Ecto neural progenitor cell (in vitro differentiated cells): ENCODE results near the gene SCT.

Experiments used
- DNase-seq: peaks from one replicate; pipeline ENCODE4 v3.0.0-alpha.2; 2018; ENCODE audit warnings: low spot score

SCT gene

GRCh38 chr11:643849-644738 lies 17.1 kb upstream of the SCT start:
- DNase-seq: no peak

- DNase-seq: no peak
Observed at GRCh38 chr11:643366-643765, 16.4 kb upstream of the SCT start.

GRCh38 chr11:641806-642370 lies 14.9 kb upstream of the SCT start:
- no peak for DNase-seq

- peak; percentile 64 for DNase-seq
Observed at GRCh38 chr11:640021-640706, 13.2 kb upstream of the SCT start.

- DNase-seq: no peak
Observed at GRCh38 chr11:639332-639955, 12.5 kb upstream of the SCT start.

GRCh38 chr11:638631-639331 lies 11.8 kb upstream of the SCT start:
- peak; percentile 80 for DNase-seq

GRCh38 chr11:637593-638521 lies 10.9 kb upstream of the SCT start:
- DNase-seq: peak; percentile 66

GRCh38 chr11:637333-637592 lies 10.3 kb upstream of the SCT start:
- DNase-seq: no peak

- peak; percentile 72 for DNase-seq
Observed at GRCh38 chr11:636511-637332, 9.7 kb upstream of the SCT start, which contains the start of gene DRD4. Gene DRD4 (plus strand): TSS chr11:637269. CDS start chr11:637305, 36 bp downstream.

- DNase-seq: peak; percentile 47
Observed at GRCh38 chr11:635945-636510, 9.0 kb upstream of the SCT start.

GRCh38 chr11:630871-631270 lies 3.9 kb upstream of the SCT start:
- no peak for DNase-seq

- no peak for DNase-seq
Observed at GRCh38 chr11:629237-629583, 2.2 kb upstream of the SCT start.

- peak; percentile 46 for DNase-seq
Observed at GRCh38 chr11:628056-628455, 1.1 kb upstream of the SCT start.

GRCh38 chr11:627308-627576 lies 261 bp upstream of the SCT start:
- peak; percentile 41 for DNase-seq

GRCh38 chr11:625636-626268 lies 1.2 kb downstream of the SCT start:
- DNase-seq: peak; percentile 44

GRCh38 chr11:624705-625635 lies 2.0 kb downstream of the SCT start, which contains the start of gene CDHR5:
Gene CDHR5 (minus strand): TSS chr11:624955. CDS start chr11:624902, 53 bp downstream.
- DNase-seq: peak; percentile 43

GRCh38 chr11:623999-624704 lies 2.8 kb downstream of the SCT start:
- DNase-seq: no peak
